ENCODE measurements around the gene TNPO1.

TNPO1 gene

DNA sequence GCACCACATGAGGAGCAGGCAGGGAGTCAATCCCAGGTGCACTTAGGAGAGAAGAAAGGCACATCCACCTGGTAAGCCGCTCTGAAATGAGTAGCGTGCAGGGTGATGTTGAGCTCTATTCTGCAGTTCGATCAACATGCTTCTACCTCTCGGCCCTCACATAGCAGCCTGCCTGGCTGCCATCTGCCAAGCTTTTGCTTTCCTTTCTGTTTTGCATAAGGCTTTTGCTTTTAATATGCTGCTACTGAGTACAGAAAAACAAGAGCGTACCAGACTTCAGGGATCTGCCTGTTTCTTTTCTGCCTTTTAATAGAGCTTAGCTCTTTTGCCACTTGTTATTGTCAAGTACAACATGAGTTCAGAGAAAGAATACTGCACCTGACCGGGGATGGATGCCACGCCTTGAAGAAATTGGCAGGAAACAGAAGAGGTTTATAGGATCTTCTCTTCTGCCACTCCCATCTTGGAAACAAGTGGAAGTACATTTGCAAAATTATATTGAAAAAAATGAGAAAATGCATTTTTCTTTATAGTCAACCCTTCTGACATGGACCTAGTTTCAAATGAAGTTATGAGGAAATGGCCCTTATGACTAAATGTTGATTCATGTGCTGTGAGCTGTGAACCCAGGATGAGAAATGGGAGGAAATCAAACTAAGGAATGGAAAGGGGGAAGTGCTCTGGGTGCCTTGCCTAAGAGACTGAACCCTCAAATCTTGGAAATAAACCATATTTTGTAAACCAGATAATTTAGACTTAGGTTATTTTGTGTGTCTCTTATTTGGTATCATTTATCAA is 135.4 kb downstream of the TNPO1 start:
- H3K4me3 ChIP-seq (ENCODE audit: low read depth, low read length): no peak overlapping the region
- TF ChIP-seq, protein P1, sequence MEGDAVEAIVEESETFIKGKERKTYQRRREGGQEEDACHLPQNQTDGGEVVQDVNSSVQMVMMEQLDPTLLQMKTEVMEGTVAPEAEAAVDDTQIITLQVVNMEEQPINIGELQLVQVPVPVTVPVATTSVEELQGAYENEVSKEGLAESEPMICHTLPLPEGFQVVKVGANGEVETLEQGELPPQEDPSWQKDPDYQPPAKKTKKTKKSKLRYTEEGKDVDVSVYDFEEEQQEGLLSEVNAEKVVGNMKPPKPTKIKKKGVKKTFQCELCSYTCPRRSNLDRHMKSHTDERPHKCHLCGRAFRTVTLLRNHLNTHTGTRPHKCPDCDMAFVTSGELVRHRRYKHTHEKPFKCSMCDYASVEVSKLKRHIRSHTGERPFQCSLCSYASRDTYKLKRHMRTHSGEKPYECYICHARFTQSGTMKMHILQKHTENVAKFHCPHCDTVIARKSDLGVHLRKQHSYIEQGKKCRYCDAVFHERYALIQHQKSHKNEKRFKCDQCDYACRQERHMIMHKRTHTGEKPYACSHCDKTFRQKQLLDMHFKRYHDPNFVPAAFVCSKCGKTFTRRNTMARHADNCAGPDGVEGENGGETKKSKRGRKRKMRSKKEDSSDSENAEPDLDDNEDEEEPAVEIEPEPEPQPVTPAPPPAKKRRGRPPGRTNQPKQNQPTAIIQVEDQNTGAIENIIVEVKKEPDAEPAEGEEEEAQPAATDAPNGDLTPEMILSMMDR (conservative IDR thresholded peaks at IDR 0.05; ENCODE audit: low read depth, low read length): no peak
- DNase-seq (ENCODE audit: low read depth): peak; percentile 75

DNA sequence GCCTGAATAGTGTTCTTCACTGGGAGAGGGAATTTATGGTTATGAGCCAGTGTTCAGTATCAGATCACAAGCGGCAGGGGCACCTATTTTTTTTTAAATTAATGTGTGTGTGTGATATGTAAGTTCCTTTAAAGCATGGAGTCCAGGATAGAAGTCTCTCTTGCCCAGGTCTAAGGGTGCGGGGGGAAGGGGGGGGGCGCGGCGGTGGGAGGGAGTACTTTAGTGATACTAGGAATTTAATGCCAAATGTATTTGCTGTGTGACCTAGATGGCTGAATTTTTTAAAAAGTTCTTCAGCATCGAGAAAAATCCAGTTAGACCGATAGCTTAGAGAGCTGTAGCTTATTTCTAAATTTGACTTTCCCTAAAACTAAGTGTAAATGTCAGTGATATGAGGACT is 137.9 kb downstream of the TNPO1 start:
- TF ChIP-seq, protein P1 (conservative IDR thresholded peaks at IDR 0.05; ENCODE audit: low read depth, low read length): no peak
- H3K4me3 ChIP-seq (ENCODE audit: low read depth, low read length): no peak overlapping the region
- DNase-seq (ENCODE audit: low read depth): no peak

DNA sequence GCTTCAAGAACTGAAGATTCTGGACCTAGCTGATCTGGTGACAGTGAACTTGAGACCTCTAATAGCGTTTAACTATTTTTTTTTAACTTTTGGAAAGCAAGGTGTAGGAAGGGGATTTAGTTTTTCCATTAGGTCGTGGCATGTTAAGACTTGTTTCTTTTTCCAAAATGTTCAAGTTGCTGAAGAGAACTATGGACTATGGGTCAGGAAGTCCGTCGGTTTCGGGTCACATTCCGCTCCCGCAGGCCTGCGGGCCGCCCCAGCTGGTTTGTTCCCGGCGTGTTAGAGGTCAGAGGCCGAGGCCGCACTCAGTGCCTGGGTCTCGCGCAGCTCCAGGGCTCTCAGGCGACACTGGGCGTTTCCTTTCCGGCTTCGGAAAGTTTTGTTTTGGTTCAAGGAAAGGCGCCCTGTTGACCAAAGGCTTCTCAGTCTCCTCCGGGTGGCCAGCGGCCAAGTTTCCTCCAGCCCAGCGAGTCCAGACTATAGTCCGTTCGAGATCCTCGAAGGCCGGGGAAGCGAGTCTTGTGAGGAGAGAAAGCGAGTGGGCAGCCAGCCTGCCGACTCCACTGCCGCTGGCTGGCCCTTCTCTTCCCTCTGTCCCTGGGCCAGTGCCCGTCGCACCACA is 138.8 kb downstream of the TNPO1 start:
- peak overlapping the region; percentile 72 for H3K4me3 ChIP-seq (ENCODE audit: low read depth, low read length)
- DNase-seq (ENCODE audit: low read depth): peak; percentile 83
- TF ChIP-seq, protein P1 (conservative IDR thresholded peaks at IDR 0.05; ENCODE audit: low read depth, low read length): no peak

DNA sequence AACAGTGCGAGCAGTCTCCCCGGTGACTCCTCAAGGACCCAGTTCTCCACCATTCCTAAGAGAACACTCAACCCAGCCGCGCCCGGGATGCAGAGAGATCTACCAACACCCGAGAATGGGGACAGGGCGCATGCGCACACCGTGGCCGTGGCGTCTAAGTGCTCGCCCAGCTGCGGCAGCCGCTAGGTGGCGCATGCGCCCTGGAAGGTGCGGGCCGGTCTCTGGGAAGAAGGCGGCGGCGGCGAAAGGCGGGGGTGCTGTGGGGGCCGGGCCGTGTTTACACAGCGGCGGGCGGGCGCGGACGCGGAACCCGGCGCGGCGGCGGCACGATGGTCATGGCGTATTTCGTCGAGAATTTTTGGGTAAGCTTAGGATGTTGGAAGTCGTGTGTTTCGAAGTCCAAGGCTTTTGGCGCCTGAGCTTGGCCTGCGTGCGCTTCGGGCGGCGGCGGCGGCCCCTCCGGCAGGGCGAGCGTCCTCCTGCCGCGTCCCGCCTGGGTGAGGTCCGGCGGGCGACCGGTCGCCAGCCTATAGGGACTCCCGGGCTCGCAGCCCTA is 139.4 kb downstream of the TNPO1 start, which contains the start of gene FCHO2:
Gene FCHO2, plus strand, starts transcription at position 274 of the 556 bp plus-strand sequence. Its CDS starts 56 bp downstream, at position 330.
- TF ChIP-seq, protein P1 (conservative IDR thresholded peaks at IDR 0.05; ENCODE audit: low read depth, low read length): peak; percentile 76
- DNase-seq (ENCODE audit: low read depth): peak; percentile 97
- H3K4me3 ChIP-seq (ENCODE audit: low read depth, low read length): peak within 1 kb of the TSS; percentile 72

DNA sequence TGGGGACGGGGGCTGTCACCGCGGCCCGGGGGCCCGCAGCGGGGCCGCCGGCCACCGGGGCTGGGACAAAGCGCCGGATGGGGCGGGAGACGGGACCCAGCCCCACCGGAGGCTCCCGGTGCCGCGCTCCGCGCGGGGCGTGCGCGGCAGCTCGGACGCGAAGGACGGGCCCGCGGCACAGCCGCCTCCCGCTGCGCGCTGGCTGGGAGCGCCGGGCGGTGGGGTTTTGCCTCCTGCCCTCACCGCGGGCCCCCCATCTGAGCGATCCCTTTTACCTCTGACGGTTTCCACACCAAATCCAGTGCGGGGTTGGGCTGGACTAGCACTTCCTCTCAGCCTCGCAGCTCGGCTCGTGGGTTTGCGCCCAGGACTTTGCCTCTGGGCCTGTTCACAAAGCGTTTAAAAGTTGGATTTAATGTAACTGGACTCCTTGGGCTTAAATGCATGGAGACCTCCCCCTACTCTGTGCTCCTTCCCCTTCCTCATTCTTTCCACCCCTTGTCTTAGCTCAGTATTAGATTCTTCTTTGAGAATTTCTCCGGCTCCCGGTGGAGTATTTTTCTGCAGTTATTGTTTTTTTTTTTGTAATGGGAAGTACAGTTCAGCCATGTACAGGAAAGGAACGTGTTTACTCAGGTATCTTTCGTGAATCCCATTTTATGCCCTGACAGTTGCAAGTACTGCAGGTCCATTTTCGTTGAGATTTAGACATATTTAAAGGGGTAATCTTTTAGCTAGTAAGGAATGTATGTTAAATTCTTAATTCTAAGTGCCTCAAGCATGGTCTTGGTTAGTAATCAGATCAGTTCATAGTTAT is 140.1 kb downstream of the TNPO1 start:
- TF ChIP-seq, protein P1 (conservative IDR thresholded peaks at IDR 0.05; ENCODE audit: low read depth, low read length): no peak

DNA sequence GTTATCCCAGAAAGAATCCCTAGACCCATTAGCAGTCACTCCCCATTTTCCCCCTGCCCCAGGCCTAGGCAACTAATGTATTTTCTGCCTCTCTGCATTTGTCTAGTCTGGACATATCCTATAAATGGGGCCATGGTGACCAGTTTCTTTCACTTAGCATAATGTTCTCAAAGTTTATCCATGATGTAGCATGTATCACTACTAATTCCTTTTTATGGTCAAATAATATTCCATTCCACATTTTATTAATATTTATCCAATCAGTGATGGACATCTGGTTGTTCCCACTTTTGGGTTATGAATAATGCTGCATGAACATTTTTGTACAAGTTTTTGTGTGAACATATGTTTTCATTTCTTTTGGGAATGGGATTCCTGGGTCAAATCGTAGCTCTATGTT is 140.9 kb downstream of the TNPO1 start:
- H3K4me3 ChIP-seq (ENCODE audit: low read depth, low read length): peak overlapping the region; percentile 72

More for the DNA sequence above, 140.1 kb downstream of the TNPO1 start:
- peak overlapping the region; percentile 72 for H3K4me3 ChIP-seq (ENCODE audit: low read depth, low read length)
- DNase-seq (ENCODE audit: low read depth): peak; percentile 72

More for the DNA sequence above, 140.9 kb downstream of the TNPO1 start:
- TF ChIP-seq, protein P1 (conservative IDR thresholded peaks at IDR 0.05; ENCODE audit: low read depth, low read length): no peak
- no peak for DNase-seq (ENCODE audit: low read depth)
